ENCODE measurements around the gene PWP2. TPM values are rescaled to one million over a fixed set of nuclear protein-coding genes. Genes with fewer than 3 reads are reported as not detected.
"Not testable (repeated sequence)": the region's sequence is repeated elsewhere in the genome, so short reads cannot be mapped to it uniquely, and the experiment has no call there.

The PWP2 gene
- total and polyA plus RNA-seq, 2 of the 4 experiments (the other 2 are of a cell fraction), result 2.4 to 7.0 TPM

GRCh38 chr21:44127827-44128226 is 20.6 kb downstream of the PWP2 start:
- DNase-seq; H3K36me3 ChIP-seq (ENCODE audit: control insufficient read depth, insufficient read depth, low read length); H3K9ac ChIP-seq (ENCODE audit: low read depth, low read length); H4K20me1 ChIP-seq (ENCODE audit: insufficient read depth, low read length); POLR2A ChIA-PET (ENCODE audit: unreplicated experiment); H2AK9ac ChIP-seq (replicated peaks; ENCODE audit: low read depth, low read length, poor library complexity); H3K9me1 ChIP-seq (ENCODE audit: insufficient read depth, low read length); ATAC-seq (ENCODE audit: low read depth); H3K56ac ChIP-seq (ENCODE audit: extremely low read depth, insufficient read depth, low read length); BruUV-seq (replicated peaks); H2AFZ ChIP-seq (replicated peaks; ENCODE audit: low read length, poor library complexity); H3K14ac ChIP-seq (replicated peaks; ENCODE audit: low read depth, low read length); H3K4me1 ChIP-seq (ENCODE audit: control insufficient read depth, insufficient read depth, low read length); H3K9me3 ChIP-seq (ENCODE audit: control insufficient read depth, insufficient read depth, low read length); H3K27ac ChIP-seq (ENCODE audit: insufficient read depth, low read length); intact Hi-C loops (cut with micrococcal nuclease); H3K79me1 ChIP-seq (ENCODE audit: low read depth in 1 of 2, low read length in 2 of 2); in situ Hi-C loops (cut with MboI; ENCODE audit: low sequenced_read_pairs); CTCF ChIA-PET; H3K23ac ChIP-seq (ENCODE audit: low read depth, low read length); H4K5ac ChIP-seq (ENCODE audit: low read depth, low read length); H3K27me3 ChIP-seq (ENCODE audit: control insufficient read depth, insufficient read depth, low read length); H2BK15ac ChIP-seq (ENCODE audit: low read depth, low read length); H2BK20ac ChIP-seq (ENCODE audit: low read depth, low read length); dilution Hi-C loops (cut with HindIII; ENCODE audit: low sequenced_read_pairs, unreplicated experiment); H3K4ac ChIP-seq (ENCODE audit: low read depth, low read length); H2AK5ac ChIP-seq (ENCODE audit: low read depth, low read length); H3K4me2 ChIP-seq (ENCODE audit: low read depth, low read length); H3K4me3 ChIP-seq (ENCODE audit: insufficient read depth, low read depth, low read length); H4K8ac ChIP-seq (ENCODE audit: low read depth in 2 of 2, low read length in 2 of 2); H4K91ac ChIP-seq (ENCODE audit: insufficient read depth, low read depth, low read length); H3K18ac ChIP-seq (ENCODE audit: low read depth, low read length); H2BK120ac ChIP-seq (ENCODE audit: low read depth, low read length); H2BK5ac ChIP-seq (ENCODE audit: low read depth, low read length, poor library complexity, severe bottlenecking): not testable (repeated sequence)
- WGBS, 2 experiments (ENCODE audit: extremely low coverage in 2 of 2, insufficient read length in 1 of 2), result no CpG with 5 or more reads among the region's 19 CpGs

DNA sequence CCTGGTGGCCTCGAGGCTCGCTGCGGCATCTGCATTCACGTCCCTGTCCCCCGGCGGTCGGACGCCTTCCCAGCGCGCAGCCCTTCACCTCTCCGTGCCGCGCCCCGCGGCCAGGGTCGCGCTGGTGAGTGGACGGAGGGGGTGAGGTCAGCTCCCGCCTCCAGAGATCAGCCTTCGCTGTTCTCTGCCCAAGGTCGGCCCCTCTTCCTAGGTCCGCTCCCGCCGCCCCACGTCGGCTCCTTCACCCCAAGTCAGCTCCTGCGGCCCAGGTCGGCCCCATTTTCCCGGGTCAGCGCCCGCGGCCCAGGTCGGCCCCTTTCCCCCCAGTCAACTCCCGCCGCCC is 26.5 kb downstream of the PWP2 start:
- in situ Hi-C loops (cut with MboI; ENCODE audit: low sequenced_read_pairs); H3K23ac ChIP-seq (ENCODE audit: low read depth, low read length); H2BK20ac ChIP-seq (ENCODE audit: low read depth, low read length); H3K36me3 ChIP-seq (ENCODE audit: control insufficient read depth, insufficient read depth, low read length); H2BK15ac ChIP-seq (ENCODE audit: low read depth, low read length); H3K14ac ChIP-seq (replicated peaks; ENCODE audit: low read depth, low read length); H3K27me3 ChIP-seq (ENCODE audit: control insufficient read depth, insufficient read depth, low read length); H4K5ac ChIP-seq (ENCODE audit: low read depth, low read length); H3K4me2 ChIP-seq (ENCODE audit: low read depth, low read length); H3K9me1 ChIP-seq (ENCODE audit: insufficient read depth, low read length); H3K18ac ChIP-seq (ENCODE audit: low read depth, low read length); dilution Hi-C loops (cut with HindIII; ENCODE audit: low sequenced_read_pairs, unreplicated experiment); H3K9ac ChIP-seq (ENCODE audit: low read depth, low read length); H3K79me1 ChIP-seq (ENCODE audit: low read depth in 1 of 2, low read length in 2 of 2); CTCF ChIA-PET; H3K9me3 ChIP-seq (ENCODE audit: control insufficient read depth, insufficient read depth, low read length); H3K27ac ChIP-seq (ENCODE audit: insufficient read depth, low read length); BruUV-seq (replicated peaks); DNase-seq; H3K4ac ChIP-seq (ENCODE audit: low read depth, low read length); H4K8ac ChIP-seq (ENCODE audit: low read depth in 2 of 2, low read length in 2 of 2); H2AFZ ChIP-seq (replicated peaks; ENCODE audit: low read length, poor library complexity); ATAC-seq (ENCODE audit: low read depth); H4K20me1 ChIP-seq (ENCODE audit: insufficient read depth, low read length); H3K4me1 ChIP-seq (ENCODE audit: control insufficient read depth, insufficient read depth, low read length); H2BK120ac ChIP-seq (ENCODE audit: low read depth, low read length); H2AK9ac ChIP-seq (replicated peaks; ENCODE audit: low read depth, low read length, poor library complexity); H3K56ac ChIP-seq (ENCODE audit: extremely low read depth, insufficient read depth, low read length); POLR2A ChIA-PET (ENCODE audit: unreplicated experiment); H2AK5ac ChIP-seq (ENCODE audit: low read depth, low read length); H4K91ac ChIP-seq (ENCODE audit: insufficient read depth, low read depth, low read length); H3K4me3 ChIP-seq (ENCODE audit: insufficient read depth, low read depth, low read length); H2BK5ac ChIP-seq (ENCODE audit: low read depth, low read length, poor library complexity, severe bottlenecking); intact Hi-C loops (cut with micrococcal nuclease): not testable (repeated sequence)
- WGBS, 2 experiments (ENCODE audit: extremely low coverage in 2 of 2, insufficient read length in 1 of 2), result no CpG with 5 or more reads among the region's 35 CpGs

Data from IMR-90 (cell line).